ENCODE measurements around the gene HPS1.

HPS1 gene

DNA sequence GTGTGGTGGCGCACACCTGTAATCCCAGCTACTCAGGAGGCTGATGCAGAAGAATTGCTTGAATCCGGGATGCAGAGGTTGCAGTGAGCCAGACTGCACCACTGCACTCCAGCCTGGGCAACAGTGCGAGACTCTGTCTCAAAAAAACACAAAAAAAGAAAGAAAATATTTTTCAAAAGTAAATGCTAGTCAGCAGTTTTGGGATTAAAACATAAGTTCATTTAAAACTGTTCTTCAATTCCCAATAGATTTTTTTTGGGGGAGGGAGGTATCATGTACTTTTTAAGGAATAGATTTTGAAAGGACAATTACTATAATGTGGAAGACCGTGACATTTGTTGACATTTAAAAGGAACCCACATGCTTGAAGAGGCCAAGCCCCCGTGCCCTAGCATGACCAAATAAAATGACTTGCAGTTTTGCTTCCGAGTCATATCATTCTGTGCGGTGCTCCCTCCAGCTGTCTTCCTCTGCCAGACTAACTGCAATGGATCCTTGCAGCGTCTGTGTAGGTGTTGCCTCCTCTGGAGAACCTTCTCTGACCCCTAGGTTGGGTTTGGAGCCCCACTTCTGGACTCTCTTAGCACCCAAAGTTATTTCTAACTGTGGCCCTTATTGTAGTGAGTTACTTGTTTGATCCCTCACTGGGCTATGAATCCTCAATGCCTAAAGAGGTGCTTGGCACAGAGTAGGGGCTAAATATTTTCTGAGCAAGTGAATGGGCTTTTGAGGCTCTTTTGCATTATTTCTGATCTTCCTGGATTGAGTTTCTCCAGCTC, 17.4 kb upstream of the HPS1 start:
- no peak for DNase-seq

DNA sequence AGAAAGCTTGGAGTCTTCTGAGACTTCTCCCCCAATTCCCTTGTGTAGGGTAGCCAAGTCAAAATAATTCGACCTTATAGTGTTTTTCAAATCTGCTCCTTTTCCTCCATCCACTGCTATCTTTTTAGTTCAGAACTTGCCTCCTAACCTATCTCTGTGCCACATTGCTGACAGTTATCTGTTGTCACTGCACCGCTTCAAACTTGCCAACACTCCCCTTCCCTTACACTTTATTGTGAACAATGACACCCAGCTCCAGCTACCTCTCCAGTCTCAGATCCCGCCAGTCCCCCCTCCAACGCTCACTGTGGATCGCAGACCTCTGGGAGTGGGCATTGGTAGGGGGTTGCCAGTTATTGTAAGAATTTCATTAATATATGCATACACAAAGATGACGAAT, 16.3 kb upstream of the HPS1 start:
- DNase-seq, result no peak

DNA sequence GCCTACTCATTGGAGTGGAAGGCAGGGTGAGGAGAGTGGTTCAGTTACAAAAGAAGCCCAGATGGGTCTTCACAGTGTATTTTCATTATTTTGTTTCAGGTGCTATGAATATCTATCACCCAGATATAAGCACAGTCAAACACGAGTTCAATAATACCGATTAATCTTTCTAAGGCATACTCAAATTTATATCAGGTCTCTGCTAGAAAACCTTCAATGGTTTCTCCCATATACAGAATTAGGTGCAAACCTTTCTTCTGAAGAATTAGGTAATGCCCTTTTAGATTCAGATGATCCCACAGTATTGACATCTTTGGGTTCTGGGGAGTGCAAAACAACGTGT, 14.7 kb upstream of the HPS1 start:
- DNase-seq, result no peak

DNA sequence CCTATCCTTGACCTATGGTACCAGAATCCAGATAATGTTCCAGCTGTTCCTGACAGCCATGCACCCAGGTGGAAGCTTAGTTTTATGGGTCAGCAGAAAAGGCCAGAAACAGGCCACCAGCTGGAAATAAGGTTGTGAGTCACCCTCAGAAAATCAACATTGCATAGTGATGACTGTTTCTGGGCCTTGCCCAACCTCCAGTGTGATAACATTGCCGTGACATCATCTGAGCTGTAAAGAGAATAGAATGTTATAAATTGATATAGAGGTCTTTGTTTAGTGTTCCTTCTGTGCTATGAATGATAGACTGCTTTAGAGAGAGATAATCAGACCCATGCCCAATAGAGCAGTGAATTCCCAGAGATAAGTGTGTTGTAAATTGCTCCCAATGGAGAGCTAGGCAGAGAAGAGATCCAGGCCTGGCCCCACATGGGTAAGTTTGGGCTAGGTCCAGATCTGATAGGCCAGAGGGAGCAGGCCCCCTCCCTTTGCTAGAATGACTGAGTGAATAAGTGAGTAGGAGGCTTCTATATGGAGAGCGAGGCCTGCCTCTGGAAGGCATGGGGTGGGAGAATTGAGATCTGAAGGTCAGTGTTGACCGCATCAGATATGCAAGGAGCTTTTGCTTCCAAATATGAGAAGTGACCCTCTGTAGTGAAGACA, 14.2 kb upstream of the HPS1 start:
- peak; percentile 93 for DNase-seq

DNA sequence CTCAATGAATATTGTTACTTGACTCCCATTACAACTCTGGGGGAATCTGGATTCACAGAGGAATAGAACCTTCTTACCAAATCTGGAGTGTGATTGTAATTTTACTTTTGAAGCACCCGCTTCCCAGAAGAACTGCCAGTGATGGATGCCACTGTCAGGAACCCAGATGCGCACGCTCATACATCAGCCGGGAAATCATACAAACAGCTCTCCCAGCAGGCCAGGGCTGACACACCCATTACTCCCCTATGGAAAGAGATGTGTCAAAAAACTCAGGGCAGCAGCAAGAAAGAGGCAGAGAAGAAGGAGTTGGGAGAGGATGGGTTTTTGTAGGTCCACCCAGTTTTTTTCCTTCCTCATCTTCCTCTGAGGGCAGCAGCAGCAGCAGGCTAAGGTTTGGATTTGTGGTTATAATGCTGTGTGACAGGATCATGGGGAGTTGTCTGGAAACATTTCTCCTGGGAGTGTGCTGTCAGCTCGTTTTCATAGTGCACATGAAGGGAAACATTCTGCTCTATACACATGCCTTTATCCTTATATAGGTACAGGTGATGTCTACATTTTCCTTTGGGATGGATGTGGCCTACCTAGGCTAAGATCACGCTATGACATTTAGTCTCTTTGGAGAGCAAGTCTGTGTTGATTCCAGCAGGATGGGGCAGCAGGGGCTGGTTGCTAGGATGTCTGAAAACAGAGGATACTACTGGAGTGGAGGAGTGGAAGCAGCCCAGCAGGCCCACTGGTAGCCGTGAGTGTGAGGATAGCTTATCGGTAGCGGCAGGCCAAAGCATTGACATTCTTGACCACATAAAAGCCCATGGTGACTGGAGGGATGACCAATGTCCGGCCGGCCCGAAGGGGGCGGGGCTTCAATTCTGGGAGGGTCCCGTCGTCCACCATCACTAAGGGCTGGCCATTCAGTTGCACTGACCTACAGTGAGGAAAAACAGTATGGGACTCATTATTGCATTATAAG, 12.4 kb upstream of the HPS1 start:
- no peak for DNase-seq

DNA sequence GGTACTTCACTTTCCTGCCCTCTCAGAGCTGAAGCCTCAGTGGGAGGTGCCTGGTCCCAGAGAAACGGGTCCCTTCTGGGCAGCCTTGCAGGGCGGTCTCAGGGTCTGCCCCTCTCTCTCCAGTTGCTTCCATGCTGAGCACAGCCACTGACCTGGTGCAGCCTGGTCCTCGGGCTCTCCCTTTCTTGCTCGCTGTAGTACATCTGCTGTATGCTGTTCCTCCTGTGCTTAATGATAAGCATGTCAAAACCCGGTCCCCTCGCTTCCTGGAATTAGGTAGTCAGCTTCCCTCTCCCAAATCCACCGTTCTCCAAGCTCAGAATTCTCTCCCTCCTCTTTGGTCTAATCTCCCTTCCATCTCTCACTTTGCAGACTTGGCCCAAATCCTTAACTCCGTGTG, 11.0 kb upstream of the HPS1 start:
- no peak for DNase-seq

DNA sequence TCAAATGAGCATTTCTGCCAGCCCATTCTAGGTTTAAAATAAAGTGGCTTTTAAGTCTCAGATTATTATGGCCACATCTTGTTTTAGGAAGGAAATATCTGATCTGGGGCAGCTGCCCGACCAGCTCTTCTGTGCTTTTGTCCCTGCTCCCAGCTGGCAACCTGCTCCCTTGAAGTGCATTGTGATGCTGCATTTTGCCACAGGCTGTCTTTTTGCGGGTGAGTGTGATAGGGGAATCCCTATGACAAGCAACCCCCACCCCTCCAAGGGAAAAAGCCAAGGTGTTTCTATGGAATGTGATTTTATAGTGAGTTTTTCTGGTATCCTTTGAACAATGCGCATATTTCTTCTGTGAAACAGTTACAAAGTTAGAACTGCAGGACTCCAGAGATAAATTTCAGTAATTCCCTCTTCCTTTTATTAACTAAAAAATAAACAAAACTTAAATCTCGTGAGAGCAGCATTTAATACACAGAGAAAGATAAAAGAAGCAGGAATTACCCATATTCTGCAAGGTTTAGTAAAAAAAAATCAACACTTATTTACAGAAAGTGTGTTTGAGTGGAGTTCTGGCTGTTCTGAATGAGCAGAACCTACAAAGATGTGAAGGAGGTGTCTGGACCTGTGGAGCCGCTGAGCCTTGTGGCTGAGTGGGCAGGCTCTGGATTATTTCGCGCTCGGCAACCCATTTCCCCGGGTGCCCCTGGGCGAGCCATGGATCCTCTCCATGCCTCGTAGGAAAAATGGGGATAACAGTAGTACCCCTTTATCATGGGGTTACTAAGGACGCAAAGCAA, 10.1 kb upstream of the HPS1 start:
- DNase-seq, result no peak

DNA sequence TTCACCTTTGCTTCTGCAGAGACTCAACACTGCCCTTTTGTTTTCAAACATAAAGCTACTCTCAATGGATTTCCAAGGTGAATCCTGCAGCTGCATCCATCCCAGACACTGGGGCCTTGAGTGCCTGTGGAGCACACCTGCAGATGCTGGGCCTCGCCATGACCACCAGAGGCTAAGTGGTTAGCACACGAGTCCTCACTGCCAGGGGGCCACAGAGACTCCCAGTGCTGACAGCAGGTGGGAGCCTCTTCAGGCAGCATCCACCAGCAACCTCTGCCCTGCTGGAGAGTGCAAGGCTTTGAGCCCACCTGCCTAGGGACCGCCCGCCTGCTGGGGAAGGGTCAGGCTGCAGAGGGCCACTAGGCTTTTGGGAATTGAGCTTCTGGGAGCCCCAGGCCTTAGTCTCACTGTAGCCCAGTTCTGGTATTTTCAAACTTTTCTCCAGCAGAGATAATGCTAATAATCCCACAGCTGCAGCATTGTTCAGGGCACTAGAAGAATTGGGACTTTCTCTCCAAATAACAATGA, 9.4 kb upstream of the HPS1 start:
- DNase-seq, result no peak

DNA sequence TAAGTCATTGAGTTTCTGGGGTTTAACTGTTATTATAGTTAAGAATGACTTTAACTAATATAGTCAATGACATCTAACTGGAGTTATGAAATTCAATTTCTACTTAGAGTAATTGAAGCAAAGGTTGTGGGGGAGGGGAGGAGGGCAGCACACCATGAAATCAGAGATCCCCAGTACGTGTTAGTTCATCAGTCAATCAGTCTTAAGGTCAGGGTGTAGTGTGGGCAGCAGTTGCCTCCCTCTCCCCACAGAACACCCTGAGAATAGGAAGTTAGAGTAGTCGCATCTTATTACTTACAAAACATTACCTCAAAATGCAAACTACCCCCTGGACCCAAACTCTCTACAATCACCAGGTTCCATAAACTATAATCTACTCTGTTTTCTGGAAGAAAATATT, 7.0 kb upstream of the HPS1 start:
- DNase-seq, result no peak

DNA sequence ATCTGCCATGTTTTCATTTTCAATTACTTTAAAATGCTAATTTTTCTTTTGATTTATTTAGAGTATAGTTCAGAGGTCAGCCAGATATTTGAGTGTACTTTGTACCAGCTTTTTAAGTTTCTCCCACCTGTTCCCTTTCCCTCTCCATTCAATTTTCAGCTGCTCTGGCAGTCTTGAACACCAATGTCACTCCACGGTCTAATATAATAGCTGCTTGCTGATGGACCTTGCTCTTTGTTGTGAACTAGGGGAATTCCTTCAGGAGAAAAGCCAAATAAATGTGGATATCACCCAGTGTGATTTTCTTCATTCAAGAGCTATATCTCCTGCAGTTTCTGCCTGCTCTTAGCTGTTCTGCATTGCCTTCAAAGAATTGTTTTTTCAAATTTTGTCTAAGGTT, 3.9 kb upstream of the HPS1 start:
- DNase-seq, result no peak

DNA sequence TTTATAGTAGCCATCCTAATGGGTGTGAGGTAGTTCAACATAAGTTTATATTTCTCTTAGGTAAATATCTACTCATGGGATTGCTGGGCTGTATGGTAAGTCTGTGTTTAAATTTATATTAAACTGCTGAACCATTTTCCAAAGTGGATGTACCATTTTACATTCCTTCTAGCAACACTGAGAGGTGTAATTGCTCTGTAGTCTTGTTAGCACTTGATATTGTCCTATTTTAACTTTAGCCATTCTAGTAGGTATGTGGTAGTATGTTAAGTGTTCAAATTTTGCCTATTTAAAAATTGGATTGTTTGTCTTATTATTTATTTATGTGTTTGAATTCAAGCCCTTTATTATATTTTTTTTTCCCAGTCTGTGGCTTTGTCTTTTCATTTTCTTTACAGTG, 2.6 kb upstream of the HPS1 start:
- DNase-seq, result no peak

DNA sequence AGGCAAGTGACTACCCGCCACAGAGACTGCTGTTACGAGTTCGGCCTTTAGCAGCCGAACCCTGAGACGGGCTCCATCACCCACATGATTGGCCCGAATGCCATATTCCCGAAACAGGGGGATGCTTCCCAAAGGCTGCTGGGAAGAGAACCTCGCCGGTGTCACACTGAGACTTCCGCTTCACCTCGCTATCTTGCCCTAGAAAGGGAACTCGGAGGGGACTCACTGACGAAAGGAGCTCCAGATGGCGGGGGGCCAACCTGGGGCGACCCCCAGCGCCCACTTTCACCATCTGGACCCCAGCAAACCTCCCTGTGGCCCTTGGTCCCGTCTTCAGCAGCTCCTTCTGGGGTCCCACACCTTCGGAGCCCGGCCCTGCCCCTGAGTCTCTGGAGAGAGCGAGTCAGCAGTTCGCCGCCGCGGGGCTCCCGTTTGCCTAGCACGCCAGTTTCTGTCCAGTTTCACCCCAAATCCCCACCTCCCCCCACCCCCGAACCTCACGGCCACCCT, 529 bp downstream of the HPS1 start:
- no peak for DNase-seq

DNA sequence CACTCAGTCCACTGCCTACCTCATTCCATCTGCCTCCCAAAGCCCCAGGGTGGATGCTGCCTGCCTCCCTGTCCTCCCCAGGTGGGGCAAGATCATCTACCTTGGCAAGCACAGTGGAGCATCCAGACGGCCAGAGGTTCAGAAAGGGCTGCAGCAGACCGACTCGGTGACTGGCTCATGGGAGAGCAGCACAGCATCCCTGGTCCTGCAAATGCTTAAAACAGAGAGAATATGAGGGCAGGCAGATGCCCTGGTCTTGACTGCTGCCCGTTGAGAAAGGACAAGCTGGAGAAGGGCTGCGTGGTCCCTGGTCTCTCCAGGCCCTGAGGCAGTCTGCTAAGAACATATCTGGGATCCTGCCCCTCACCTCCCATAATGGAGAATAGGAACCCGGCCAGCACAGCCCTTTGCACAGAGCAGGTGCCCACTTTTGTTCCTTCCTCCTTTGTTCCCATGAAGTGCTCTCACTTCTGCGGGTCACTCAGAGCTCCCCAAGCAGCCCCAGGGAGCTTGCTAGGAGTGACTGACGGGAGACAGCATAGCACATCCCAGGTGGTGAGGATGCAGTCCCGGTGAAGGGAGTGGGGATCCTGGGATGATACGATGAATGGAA, 1.4 kb downstream of the HPS1 start:
- DNase-seq, result no peak

DNA sequence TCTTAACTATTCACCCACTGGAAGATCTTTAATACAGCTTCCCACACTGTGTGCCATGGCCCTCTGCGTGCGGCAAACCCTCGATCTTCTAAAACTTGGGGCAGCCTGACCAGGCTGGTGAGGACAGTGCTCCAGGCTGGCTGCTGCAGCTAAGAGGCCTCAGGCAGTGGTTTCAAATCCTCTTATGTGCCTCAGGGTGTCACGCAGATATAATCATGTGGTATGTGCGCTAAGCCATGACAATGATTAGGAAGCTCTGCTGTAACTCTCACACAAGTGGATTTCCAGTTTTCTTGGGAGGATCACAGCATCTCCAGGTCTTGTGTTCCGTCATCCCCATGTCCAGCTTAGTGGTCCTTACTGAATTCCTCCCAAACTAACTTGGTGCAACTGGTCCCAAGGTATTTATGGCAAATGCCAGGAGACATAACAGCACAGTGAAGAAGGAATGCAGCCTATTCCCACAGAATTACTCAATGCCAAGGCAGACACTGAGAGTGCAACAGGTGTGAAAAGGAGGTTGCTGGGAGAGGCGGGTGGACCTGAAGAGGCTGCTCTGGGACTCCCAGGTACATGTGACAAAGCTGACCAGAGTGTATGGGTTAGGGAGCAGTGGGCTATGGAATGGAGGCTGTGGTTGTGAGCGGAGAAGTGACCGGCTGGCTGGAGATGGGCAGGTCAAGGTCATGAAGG, 2.3 kb downstream of the HPS1 start:
- no peak for DNase-seq

DNA sequence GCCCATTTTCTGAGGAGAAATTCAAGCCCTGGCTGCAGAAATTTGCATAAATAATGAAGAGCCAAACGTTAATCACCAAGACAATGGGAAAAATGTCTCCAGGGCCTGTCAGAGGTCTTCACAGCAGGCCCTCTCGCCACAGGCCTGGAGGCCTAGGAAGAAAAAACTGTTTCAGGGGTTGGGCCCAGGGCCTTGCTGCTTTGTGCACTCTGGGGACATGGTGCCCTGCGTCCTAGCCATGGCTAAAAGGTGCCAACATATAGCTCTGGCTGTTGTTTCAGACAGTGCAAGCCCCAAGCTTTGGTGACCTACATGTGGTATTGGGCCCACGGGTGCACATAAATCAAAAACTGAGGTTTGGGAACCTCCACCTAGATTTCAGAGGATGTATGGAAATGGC, 8.0 kb downstream of the HPS1 start:
- no peak for DNase-seq

DNA sequence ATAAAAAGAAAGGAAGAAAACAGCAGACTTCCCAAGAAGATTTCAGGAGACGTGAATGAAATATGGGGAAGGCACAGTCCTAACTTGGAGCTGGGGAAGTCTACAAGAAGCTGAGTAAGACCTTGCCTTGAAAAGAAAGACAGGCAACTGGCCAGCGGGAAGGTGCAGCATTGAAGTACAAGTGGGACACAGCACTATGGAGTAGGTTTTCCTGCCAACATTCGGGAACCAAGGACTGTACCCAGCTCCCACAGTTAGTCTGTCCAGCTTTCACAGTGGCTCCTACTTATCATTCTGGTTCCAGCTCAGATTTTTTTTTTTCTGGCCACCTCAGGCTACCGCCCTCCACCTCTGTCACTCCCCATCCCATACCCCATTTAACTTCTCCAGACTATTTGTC, 10.0 kb downstream of the HPS1 start:
- no peak for DNase-seq

DNA sequence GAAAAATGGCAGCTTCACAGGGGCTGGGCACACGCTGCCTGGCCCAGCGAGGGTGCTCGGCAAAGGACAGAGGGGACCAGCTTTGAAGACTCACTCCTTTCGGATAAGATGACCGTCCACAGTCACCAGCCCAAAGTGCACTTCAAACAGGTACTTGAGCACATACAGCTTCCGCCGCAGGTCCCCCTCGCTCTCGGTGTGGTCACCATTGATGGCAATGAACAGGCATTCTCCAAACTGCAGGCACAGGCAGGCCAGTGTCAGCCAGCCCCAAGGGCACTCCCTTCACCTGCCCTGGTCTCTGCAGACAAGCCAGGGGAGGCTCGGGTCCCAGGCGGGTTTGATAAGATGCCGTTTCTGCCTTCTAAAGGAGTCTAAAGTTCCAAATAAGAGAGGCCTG, 11.6 kb downstream of the HPS1 start:
- DNase-seq, result no peak

DNA sequence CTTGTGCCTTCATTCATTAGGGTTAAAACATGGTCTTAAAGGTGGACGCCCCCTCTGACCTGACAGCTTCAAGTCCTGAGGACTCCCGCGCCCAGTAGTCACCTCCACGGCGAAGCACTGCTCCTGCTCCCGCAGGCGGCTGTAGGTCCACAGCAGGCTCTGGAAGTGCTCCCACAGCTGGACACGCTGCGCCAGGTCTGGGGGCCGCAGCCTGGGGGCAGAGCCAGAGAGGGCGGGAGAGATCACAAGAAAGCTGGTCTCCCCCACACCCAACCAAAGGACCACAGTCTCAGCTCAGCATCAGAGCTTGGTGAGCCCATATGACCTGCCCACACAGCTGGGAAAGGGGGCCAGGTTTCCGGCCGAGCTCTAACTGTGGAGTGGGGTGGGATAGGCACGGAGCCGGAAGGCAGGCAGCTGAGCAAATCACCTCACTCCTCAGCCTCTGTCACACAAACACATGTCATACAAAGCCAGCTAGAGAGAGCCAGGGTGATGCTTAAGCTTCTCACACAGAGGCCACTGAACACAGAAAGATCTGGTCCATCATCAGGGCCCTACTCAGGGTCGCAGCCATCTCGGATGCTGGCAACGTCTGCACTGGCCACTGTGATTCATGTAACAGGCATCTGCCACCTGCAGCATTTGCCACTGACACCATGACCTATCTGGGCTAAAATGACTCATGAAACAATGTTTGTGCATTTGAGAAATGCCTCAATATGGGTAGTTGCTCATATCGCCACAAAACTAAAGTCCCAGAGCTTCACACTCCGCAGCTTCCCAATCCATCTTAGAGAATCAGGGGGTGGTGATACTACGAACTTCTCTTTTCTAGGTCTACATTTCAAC, 12.6 kb downstream of the HPS1 start:
- DNase-seq, result no peak

DNA sequence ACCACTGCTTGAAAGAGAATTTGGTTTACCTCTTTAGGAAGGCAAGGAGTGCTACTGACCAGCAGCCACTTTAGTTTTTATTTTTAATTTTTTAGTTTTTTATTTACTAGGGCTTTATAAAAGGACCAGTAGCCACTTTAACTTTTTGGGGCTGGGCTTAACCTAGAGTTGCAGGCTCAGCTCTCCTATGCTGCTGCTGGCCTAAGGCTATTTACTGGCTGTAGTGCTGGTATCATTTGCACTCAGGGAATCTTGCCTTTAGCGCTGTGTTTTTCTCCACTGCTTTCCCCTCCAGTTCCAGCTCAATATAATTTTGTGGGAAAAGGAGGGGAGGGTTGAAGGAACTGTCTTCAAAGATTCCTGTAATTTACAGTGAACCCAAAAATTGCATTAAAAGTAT, 13.4 kb downstream of the HPS1 start:
- no peak for DNase-seq

DNA sequence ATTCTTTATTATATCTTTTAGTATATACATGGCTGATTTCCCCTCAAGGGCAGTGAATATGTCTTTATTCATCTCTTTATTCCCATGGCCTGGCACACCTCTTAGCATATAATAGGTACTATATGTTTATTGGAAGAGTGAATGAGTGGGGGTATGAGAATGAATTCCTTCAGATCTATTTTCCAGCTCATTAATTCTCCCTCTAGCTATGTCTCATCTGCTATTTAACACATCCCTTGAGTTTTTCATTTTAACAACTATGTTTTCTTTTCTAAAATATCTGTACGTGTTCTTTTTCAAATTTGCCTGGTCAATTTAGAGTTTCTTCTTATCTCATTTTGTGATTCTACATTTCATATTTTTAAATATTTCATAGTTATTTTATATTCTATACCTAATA, 14.4 kb downstream of the HPS1 start:
- no peak for DNase-seq
